Lower leg skin (tissue), 3 donors: ENCODE measurements around the gene XKR7.

ENCODE experiments used
- POLR2A ChIP-seq, 2 donors: fragments of 450-650 bp; IDR thresholded peaks; one replicate each; pipeline ENCODE4 v1.6.1; 2016 to 2017; ENCODE audit warnings: antibody characterized with exemption in 2 of 2, mild to moderate bottlenecking in 1 of 2, moderate library complexity in 1 of 2
- TF ChIP-seq, protein P1 (sequence below), 3 donors: fragments of 450-650 bp; IDR thresholded peaks; one replicate each; pipeline ENCODE4 v1.5.1; 2016; ENCODE audit warnings: antibody characterized with exemption in 3 of 3, mild to moderate bottlenecking in 3 of 3, moderate library complexity in 2 of 3

DNA sequence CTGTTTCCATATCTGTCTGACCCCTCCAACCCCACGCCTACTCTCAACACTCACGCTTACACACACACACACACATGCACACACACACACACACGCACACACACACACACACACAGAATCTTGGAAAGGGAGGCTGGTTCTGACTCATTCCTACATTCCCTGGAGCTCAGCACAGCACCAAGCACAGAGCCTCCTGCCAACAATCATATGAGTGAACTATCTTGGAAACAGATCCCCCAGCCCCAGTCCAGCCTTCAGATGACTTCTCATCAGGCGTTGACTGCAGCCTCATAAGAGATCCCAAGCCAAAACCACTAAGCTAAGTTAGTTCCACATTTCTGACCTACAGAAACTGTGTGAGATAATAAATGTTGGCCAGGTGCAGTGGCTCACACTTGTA is 70.0 kb downstream of the XKR7 start:
- TF ChIP-seq, protein P1, sequence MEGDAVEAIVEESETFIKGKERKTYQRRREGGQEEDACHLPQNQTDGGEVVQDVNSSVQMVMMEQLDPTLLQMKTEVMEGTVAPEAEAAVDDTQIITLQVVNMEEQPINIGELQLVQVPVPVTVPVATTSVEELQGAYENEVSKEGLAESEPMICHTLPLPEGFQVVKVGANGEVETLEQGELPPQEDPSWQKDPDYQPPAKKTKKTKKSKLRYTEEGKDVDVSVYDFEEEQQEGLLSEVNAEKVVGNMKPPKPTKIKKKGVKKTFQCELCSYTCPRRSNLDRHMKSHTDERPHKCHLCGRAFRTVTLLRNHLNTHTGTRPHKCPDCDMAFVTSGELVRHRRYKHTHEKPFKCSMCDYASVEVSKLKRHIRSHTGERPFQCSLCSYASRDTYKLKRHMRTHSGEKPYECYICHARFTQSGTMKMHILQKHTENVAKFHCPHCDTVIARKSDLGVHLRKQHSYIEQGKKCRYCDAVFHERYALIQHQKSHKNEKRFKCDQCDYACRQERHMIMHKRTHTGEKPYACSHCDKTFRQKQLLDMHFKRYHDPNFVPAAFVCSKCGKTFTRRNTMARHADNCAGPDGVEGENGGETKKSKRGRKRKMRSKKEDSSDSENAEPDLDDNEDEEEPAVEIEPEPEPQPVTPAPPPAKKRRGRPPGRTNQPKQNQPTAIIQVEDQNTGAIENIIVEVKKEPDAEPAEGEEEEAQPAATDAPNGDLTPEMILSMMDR (IDR thresholded peaks at IDR 0.05): no peak
- no peak for TF ChIP-seq POLR2A (IDR thresholded peaks at IDR 0.05)
